Nucleus accumbens (tissue), 56 donors: ENCODE data around the gene NT5DC3.
"Not testable (repeated sequence)": the region's sequence is repeated elsewhere in the genome, so short reads cannot be mapped to it uniquely, and the experiment has no call there.

ENCODE experiments used
- DNase-seq, 56 donors: peaks; one replicate each; lab custom pipeline; 2025; lab: John Stamatoyannopoulos, UW

Gene NT5DC3

DNA sequence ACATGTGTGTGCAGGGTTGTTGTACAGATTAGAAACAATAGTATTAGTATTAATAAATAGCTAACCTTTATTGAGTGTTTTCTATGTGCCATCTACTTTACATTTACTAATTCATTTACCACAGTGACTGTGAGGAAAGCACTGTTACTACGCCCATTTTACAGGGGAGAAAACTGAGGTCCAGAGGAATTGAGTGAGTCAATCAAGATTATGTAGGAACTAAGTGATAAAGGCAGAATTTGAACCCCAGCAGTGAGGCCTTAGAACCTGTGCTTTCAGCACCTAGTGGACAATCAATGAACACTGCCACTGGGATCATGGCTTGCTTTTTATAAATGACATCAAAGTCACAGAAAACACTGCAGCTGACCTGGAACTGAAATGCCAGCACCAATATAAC is 28.2 kb downstream of the NT5DC3 start:
- DNase-seq = no peak

DNA sequence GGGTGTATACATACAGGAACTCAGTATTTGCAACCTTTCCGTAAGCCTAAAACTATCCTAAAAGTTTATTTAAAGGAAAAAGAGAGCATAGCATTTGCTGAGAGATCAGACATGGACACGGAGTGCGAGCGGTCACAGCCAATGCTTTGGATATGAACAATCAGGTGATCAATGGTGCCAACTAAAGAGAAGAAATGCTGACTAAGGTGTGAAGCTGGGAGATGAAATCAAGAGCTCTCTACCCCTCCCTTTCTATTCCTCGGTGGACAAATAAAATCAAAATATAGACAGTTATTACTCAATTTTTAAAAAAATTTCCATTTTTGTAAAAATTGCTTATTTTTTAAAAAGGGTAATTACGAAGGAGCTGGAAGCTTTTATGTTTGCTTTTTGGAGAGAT is 29.2 kb downstream of the NT5DC3 start:
- DNase-seq = no peak

DNA sequence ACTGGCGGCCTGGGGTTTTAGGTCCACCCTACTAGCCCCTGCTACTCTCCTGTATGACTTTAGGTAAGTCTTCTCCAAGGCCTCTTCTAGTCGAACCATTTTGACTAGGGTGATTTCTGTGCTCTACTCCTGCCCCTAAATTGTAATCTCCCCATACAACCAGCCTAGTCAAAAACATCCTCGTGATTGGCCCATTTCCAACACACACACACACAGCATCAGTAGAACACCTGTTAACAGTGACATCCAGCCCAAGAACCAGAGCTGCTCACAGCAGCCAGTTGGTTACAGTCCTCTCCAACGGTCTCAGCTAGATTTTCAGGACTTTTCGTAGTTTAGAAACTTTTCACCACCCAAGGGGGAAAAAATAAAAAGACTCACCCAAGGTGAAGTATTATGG is 30.9 kb downstream of the NT5DC3 start:
- DNase-seq = no peak

GRCh38 chr12:103809639-103810038 is 31.4 kb downstream of the NT5DC3 start:
- DNase-seq = not testable (repeated sequence)

DNA sequence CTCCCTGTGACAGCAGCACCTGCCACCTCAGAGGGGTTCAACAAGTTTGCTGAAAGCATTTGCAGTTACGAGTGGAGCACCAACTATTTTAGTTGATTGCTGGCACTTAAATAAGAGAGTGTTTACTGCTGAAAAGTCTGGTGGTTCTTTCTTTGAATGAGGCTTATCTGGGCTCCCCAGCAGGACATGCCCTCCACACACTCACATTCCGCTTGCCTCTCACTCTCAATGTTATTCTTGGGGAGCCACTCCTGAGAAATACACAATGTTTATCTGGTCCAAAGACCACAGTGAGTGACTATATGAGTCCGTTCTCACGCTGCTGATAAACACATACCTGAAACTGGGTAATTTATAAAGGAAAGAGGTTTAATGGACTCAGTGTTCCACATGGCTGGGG is 31.9 kb downstream of the NT5DC3 start:
- no peak for DNase-seq

DNA sequence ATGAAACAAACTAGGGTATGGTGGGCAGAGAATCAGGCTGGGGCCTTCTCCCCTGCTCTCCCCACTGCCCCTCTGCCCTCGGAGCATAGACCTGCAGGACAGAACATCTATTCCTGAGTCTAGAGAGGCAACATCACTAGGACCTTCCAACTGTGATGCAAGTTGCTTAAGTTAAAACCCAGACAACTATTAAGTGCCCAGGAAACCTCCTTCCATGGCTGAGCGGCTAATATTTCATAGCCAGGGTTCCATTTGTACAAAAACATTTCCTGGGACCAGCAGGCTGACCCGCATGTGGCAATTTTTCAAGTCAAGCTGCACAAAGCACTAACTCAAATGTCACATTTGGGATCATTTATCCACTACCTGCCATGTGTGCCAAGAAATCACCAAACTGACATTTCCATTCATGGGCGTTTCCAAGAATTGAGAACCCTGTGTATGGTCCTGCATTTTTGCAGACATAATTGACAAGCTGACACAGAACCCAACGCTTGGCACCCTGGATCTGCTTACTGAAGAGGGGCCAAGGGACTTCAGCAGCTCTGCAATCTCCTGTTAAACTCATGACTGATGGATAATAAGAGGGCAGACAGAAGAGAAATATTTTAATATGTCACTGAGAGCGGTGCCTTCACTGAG is 32.7 kb downstream of the NT5DC3 start:
- no peak for DNase-seq

DNA sequence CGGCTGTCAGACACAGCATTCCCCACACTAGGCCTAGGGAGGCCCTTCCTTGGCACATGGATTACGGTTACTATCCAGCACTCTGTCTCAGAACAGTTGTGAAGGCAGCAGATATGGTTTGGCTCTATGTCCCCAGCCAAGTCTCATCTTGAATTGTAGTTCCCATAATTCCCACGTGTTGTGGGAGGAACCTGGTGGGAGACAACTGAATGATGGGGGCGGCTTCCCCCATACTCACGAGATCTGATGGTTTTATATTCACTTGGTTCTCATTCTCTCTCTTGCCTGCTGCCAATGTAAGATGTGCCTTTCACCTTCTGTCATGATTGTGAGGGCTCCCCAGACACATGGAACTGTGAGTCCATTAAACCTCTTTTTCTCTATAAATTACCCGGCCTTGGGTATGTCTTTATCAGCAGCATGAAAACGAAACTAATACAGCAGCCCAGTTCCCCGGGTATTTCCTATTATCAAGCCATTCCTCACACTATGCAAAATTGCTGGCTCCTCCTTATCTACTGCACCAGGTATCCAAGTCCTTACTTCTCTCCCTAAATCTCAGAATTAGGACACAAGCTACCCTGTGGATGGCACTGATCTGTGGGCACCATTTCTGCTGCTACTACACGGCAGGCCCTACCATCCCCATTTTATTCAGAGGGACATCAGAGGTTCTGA is 33.3 kb downstream of the NT5DC3 start:
- DNase-seq = no peak

- DNase-seq = no peak
Observed at GRCh38 chr12:103806803-103807202, 34.2 kb downstream of the NT5DC3 start.

DNA sequence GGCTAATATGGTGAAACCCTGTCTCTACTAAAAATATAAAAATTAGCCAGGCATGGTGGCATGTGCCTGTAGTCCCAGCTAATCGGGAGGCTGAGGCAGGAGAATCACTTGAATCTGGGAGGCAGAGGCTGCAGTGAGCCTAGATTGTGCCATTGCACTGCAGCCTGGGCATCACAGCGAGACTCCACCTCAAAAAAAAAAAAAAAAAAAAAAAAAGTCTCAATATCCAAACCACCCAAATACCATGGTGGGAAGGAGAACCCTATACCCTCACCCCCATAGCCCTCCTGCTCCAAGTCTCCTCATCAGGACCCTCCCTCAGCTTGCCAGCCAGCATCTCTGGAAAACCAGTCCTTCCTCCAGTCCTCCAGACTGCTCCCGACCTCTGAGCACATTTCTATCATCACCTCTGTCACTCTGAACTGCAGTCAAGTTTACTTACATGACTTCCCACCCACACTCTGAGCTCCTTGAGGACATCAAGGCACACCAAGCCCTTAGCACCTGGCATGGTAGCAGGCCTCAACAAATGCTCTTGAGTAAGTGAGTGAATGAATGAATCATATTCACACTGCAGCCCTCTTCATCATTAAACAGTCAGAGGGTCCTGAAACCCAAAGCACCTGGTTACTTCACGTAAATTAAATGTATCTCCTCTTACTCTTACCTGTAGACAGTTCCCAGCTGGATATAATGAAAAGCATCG is 35.2 kb downstream of the NT5DC3 start:
- no peak for DNase-seq

- DNase-seq = no peak
Observed at GRCh38 chr12:103803847-103804246, 37.2 kb downstream of the NT5DC3 start.

DNA sequence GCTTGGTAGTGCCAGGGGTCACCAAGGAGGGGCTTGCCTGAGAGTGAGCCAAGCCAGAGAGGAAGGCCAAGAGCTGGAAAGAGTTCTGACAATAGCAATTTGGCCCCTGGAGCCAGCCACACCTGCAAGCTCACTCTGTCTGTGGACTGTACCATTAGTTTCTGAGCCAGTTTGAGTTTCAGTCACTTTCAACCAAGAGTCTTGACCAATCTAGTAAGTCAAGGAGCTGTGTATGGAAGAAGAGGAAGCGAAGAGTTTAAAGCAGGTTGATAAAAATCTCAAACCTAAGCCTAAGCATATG is 38.5 kb downstream of the NT5DC3 start:
- DNase-seq = peak in 1 of 56 donors; percentile 56

GRCh38 chr12:103801709-103802585 is 39.1 kb downstream of the NT5DC3 start:
- DNase-seq = peak in 5 of 56 donors; percentile 2 to 56 (median 23)

DNA sequence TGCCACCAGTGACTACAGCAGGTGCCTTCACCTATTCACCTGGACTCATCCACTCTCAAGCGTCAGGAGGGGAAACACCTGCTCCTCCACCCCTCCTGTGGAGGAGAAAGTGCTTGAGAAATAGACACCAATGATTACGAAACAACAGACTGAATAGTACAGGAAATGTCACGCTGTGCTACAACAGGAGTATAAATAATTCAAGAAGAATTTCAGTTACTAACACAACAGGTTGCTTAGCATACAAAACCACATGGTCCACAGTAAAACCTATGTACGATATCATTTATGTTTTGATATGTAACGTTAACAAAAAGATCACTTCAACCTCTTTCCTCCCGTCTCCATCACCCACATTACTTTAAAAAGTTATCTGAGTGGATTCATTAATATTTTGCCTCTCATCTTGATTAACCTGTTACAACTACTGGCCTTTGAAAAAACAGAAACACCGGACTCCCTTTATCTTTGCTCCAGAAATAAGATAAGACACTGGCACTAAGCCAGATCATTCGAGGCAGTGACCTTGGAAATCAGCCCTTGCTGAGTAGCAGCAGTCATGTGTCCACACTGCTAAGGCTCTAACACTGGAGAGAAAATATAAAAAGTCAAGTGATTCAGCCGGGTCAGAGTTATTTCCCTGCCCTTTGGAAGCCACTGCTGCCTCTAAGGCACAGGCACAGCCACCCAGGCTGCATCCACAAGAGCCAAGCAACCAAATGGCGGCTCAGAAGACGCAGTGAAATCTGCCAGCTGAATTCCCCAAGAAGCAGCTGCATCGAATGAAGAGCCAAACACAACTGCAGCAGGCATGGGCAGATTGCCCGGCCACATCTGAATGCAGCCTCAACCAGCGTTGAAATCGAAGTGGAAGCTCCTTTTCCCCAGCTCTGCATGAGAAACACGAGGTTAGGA is 40.9 kb downstream of the NT5DC3 start:
- peak in 44 of 56 donors; percentile 1 to 75 (median 28) for DNase-seq

GRCh38 chr12:103799504-103799856 is 41.6 kb downstream of the NT5DC3 start:
- no peak for DNase-seq

- no peak for DNase-seq
Observed at GRCh38 chr12:103798586-103798985, 42.4 kb downstream of the NT5DC3 start.

- DNase-seq = no peak
Observed at GRCh38 chr12:103794309-103795213, 46.5 kb downstream of the NT5DC3 start.

GRCh38 chr12:103793512-103794045 is 47.5 kb downstream of the NT5DC3 start:
- no peak for DNase-seq

GRCh38 chr12:103793046-103793445 is 48.0 kb downstream of the NT5DC3 start:
- DNase-seq = no peak
